Endothelial cell of umbilical vein (primary cell): ENCODE data around the gene CYP3A4. TPM values are rescaled to one million over a fixed set of nuclear protein-coding genes. Genes with fewer than 3 reads are reported as not detected.

Source experiments
- BruUV-seq: library from RNA; stranded (reverse); fragments of 400-500 nt; replicated peaks from 2 replicates; lab custom pipeline; 2021; lab: Mats Ljungman, UMichigan
- CTCF ChIA-PET: fragments of 300-600, 350-600 bp; sonication (Branson Sonifier 250); formaldehyde crosslinking; loops from one replicate; lab custom pipeline; 2021; ENCODE audit warnings: antibody characterized with exemption, inconsistent platforms; lab: Charles Lee
- POLR2A ChIA-PET: fragments of 300-600, 350-600 bp; sonication (Branson Sonifier 250); formaldehyde crosslinking; loops from one replicate; lab custom pipeline; 2021; ENCODE audit warnings: antibody characterized with exemption, inconsistent platforms; lab: Charles Lee
- DNase-seq: peaks from one replicate; pipeline ENCODE4 v3.0.0-alpha.2; 2011; ENCODE audit warnings: low read depth, low spot score
- FAIRE-seq: peaks from 2 replicates; lab custom pipeline; 2011; peaks lifted over from hg19 to GRCh38; lab: Jason Lieb, UNC
- H2AFZ ChIP-seq: 2 replicates; pipeline ENCODE4 v1.6.0; 2012; ENCODE audit warnings: low read depth, low read length, control low read depth, inconsistent platforms
- H3K27ac ChIP-seq: 2 replicates; pipeline ENCODE4 v1.5.1; 2011; ENCODE audit warnings: low read depth, mild to moderate bottlenecking, control low read depth, low read length, moderate library complexity; ENCODE audit not compliant: insufficient read depth
- H3K27me3 ChIP-seq, 2 experiments: 2 replicates each; pipeline versions ENCODE4 v1.6.0 to v1.6.1; 2011; ENCODE audit warnings: low read length in 2 of 2, mixed read lengths in 1 of 2; ENCODE audit not compliant: control insufficient read depth in 2 of 2, insufficient read depth in 2 of 2
- H3K36me3 ChIP-seq, 2 experiments: 2 replicates in 1 of 2; 3 replicates in 1 of 2; pipeline ENCODE4 v1.5.1; 2011; ENCODE audit warnings: low read length in 2 of 2, mild to moderate bottlenecking in 1 of 2, moderate library complexity in 1 of 2; ENCODE audit not compliant: control insufficient read depth in 2 of 2, insufficient read depth in 2 of 2; ENCODE audit errors: extremely low read depth in 1 of 2
- H3K4me1 ChIP-seq: 3 replicates; pipeline ENCODE4 v1.5.1; 2011; ENCODE audit warnings: mild to moderate bottlenecking, low read length; ENCODE audit not compliant: control insufficient read depth, insufficient read depth; ENCODE audit errors: extremely low read depth
- H3K4me2 ChIP-seq: 2 replicates; pipeline ENCODE4 v1.6.1; 2011; ENCODE audit warnings: low read length, control low read depth, mixed read lengths; ENCODE audit not compliant: insufficient read depth
- H3K4me3 ChIP-seq, 3 experiments: fragments of 200-600 bp in 1 of 3; sonication (generic), shearing (Covaris generic) in 1 of 3; replicated peaks in 1 of 3; 2 replicates each; pipeline ENCODE4 v1.5.1; 2011 to 2016; ENCODE audit warnings: control low read depth in 3 of 3, low read length in 3 of 3, mild to moderate bottlenecking in 2 of 3, inconsistent platforms in 1 of 3, low read depth in 1 of 3, moderate library complexity in 1 of 3; ENCODE audit not compliant: insufficient read depth in 1 of 3
- H3K79me2 ChIP-seq: 2 replicates; pipeline ENCODE4 v1.6.0; 2012; ENCODE audit warnings: low read length, inconsistent platforms; ENCODE audit not compliant: control insufficient read depth, insufficient read depth
- H3K9ac ChIP-seq: replicated peaks from 2 replicates; pipeline ENCODE3; 2011; ENCODE audit warnings: low read length, control low read depth; ENCODE audit not compliant: insufficient read depth; ENCODE audit errors: extremely low read depth
- H3K9me1 ChIP-seq: replicated peaks from 3 replicates; pipeline ENCODE4 v1.6.0; 2011; ENCODE audit warnings: mild to moderate bottlenecking, low read length; ENCODE audit not compliant: control insufficient read depth, insufficient read depth; ENCODE audit errors: extremely low read depth
- H3K9me3 ChIP-seq: replicated peaks from 2 replicates; pipeline ENCODE4 v1.5.1; 2012; ENCODE audit warnings: low read length, inconsistent platforms; ENCODE audit not compliant: control insufficient read depth, insufficient read depth
- H4K20me1 ChIP-seq: replicated peaks from 2 replicates; pipeline ENCODE3; 2011; ENCODE audit warnings: mild to moderate bottlenecking, low read length; ENCODE audit not compliant: control insufficient read depth, insufficient read depth; ENCODE audit errors: extremely low read depth
- EZH2 ChIP-seq: IDR thresholded peaks from 2 replicates; pipeline ENCODE4 v1.6.1; 2012; ENCODE audit warnings: borderline replicate concordance, low read depth, mild to moderate bottlenecking, moderate library complexity, low read length, inconsistent platforms; ENCODE audit not compliant: severe bottlenecking
- FOS ChIP-seq: IDR thresholded peaks from 2 replicates; pipeline ENCODE4 v1.6.1; 2011; ENCODE audit warnings: mild to moderate bottlenecking, low read length, moderate library complexity, borderline replicate concordance; ENCODE audit not compliant: insufficient read depth
- GATA2 ChIP-seq: IDR thresholded peaks from 2 replicates; pipeline ENCODE4 v1.7.0; 2011; ENCODE audit warnings: low read depth, mild to moderate bottlenecking, moderate library complexity, mixed read lengths, low read length; ENCODE audit not compliant: insufficient read length, insufficient read depth
- JUN ChIP-seq: IDR thresholded peaks from 2 replicates; pipeline ENCODE4 v1.6.1; 2011; ENCODE audit warnings: borderline replicate concordance, low read depth; ENCODE audit not compliant: insufficient read length, insufficient read depth
- MAX ChIP-seq: IDR thresholded peaks from 2 replicates; pipeline ENCODE4 v1.6.1; 2011; ENCODE audit not compliant: insufficient read depth, insufficient read length
- MYC ChIP-seq: IDR thresholded peaks from one replicate; pipeline ENCODE4 v1.6.1; 2011; ENCODE audit warnings: mild to moderate bottlenecking, low read depth, low read length
- POLR2A ChIP-seq: IDR thresholded peaks from 2 replicates; pipeline ENCODE4 v1.6.1; 2012; ENCODE audit warnings: low read depth, mild to moderate bottlenecking, control low read depth, low read length
- POLR2AphosphoS5 ChIP-seq: IDR thresholded peaks from 2 replicates; pipeline ENCODE4 v1.6.1; 2012; ENCODE audit warnings: low read depth, mild to moderate bottlenecking, control low read depth, low read length, moderate library complexity; ENCODE audit not compliant: insufficient read depth
- dilution Hi-C: fragments of 300-500 bp; cut with MboI; formaldehyde crosslinking; loops from one replicate; pipeline ENCODE4 v1.15.0; 2019; ENCODE audit warnings: low sequenced_read_pairs; ENCODE audit not compliant: extremely low pct_ligation_motif_present
- intact Hi-C: fragments of 100-400 bp; cut with micrococcal nuclease; formaldehyde crosslinking; loops from one replicate; pipeline ENCODE4 v1.10.0; 2022
- polyA plus RNA-seq, 4 experiments: library from polyadenylated mRNA; depleted of rRNA in 3 of 4; stranded (reverse) in 3 of 4; unstranded in 1 of 4; fragments of >200 nt; gene quantifications; 2 replicates each; pipeline versions ENCODE4 v1.2.1 to v1.2.3, GENCODE V29; 2011 to 2012; ENCODE audit warnings: missing spikeins in 1 of 4
- total RNA-seq: library from RNA; stranded (reverse); gene quantifications from 2 replicates; pipeline ENCODE4 v1.2.3, GENCODE V29; 2021
- TF ChIP-seq, protein P1 (sequence below), 2 donors: IDR thresholded peaks; 1 replicate in 1 of 2; 2 replicates in 1 of 2; pipeline ENCODE4 v1.5.1; 2011; ENCODE audit warnings: low read length in 2 of 2, mild to moderate bottlenecking in 2 of 2, moderate library complexity in 2 of 2, control low read depth in 1 of 2, inconsistent platforms in 1 of 2, low read depth in 1 of 2; ENCODE audit not compliant: insufficient read depth in 1 of 2; ENCODE audit errors: extremely low read depth in 1 of 2

CYP3A4 gene
- total and polyA plus RNA-seq, 2 donors (not counting 3 experiments of a cell fraction or from before 2014, with no cell fraction given) = not detected

GRCh38 chr7:99713995-99714570 lies 69.9 kb downstream of the CYP3A4 start:
- peak; percentile 3 for DNase-seq
- Histone ChIP-seq H3K36me3 (no peaks in the 10 kb centered on the region), H3K27me3 (peaks cover 0 to 8% of the 10 kb centered on the region in 2 experiments), H3K79me2 (no peaks in the 10 kb centered on the region), H3K27ac (no peak overlapping the region), H4K20me1 (no peaks in the 10 kb centered on the region), H3K9ac (no peak overlapping the region), H3K4me1 (no peaks in the 10 kb centered on the region), H3K9me3 (no peaks in the 10 kb centered on the region), H3K4me2 (no peak overlapping the region), H3K4me3 (no peak overlapping the region), H2AFZ (no peak overlapping the region), H3K9me1 (no peaks in the 10 kb centered on the region)
- ChIA-PET POLR2A (no interaction called here), CTCF (no interaction called here)
- intact Hi-C loops (no loop called here), dilution Hi-C loops (no loop called here)
- no TSS peak for BruUV-seq
- no peak for FAIRE-seq
- TF ChIP-seq GATA2 (peak; percentile 15), POLR2A (no peak)

DNA sequence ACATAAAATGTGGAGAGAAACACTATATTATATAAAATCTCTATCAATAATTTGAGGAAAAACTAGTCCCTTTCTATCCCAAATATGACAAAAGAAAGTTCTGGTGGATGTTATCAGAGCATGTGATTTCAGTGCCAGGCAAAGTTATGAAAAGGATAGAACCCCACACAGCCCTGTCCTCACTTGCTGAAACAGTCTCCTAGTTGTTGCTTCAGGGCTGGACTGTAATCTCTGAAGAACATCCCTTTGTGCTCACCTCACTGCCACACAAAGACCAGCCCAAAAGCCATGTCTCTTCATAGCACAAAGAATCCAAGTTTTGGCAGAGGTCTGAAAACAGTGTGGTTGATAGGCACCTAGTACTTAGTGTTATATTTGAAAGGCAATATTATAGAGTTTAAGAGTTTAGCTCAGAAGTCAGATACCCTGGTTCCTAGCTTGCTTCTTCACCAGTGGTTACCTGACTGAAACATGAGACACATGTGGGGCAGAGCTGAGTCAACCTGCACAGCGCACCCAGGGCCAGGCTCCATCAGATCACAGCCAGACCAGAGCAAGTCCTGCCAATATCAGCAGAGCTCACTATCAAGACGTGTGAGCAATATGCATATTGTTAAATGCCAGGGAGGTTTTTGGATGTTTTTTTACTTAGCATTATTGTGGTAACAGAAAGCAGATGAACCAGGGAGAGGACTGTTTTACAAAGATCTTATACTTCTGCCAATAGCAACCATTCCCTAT lies 74.0 kb downstream of the CYP3A4 start:
- H3K36me3 ChIP-seq = no peaks in the 10 kb centered on the region
- H3K9me1 ChIP-seq = no peaks in the 10 kb centered on the region
- H3K4me2 ChIP-seq = no peak overlapping the region
- H3K4me3 ChIP-seq = no peak overlapping the region
- H3K27ac ChIP-seq = no peak overlapping the region
- intact Hi-C loops (no loop called here), dilution Hi-C loops (no loop called here)
- no peak overlapping the region for H3K9ac ChIP-seq
- ChIA-PET CTCF (no interaction called here), POLR2A (no interaction called here)
- TF ChIP-seq, protein P1, sequence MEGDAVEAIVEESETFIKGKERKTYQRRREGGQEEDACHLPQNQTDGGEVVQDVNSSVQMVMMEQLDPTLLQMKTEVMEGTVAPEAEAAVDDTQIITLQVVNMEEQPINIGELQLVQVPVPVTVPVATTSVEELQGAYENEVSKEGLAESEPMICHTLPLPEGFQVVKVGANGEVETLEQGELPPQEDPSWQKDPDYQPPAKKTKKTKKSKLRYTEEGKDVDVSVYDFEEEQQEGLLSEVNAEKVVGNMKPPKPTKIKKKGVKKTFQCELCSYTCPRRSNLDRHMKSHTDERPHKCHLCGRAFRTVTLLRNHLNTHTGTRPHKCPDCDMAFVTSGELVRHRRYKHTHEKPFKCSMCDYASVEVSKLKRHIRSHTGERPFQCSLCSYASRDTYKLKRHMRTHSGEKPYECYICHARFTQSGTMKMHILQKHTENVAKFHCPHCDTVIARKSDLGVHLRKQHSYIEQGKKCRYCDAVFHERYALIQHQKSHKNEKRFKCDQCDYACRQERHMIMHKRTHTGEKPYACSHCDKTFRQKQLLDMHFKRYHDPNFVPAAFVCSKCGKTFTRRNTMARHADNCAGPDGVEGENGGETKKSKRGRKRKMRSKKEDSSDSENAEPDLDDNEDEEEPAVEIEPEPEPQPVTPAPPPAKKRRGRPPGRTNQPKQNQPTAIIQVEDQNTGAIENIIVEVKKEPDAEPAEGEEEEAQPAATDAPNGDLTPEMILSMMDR (IDR thresholded peaks at IDR 0.05; ENCODE audit: extremely low read depth in 1 of 2, insufficient read depth in 1 of 2, low read depth in 1 of 2, low read length in 2 of 2) = no peak
- no peak for TF ChIP-seq MAX
- no peak for TF ChIP-seq GATA2
- TF ChIP-seq MYC = no peak
- no peak for TF ChIP-seq POLR2A
- TF ChIP-seq EZH2 = no peak
- TF ChIP-seq POLR2AphosphoS5 = no peak
- TF ChIP-seq FOS = no peak
- no peak for TF ChIP-seq JUN
- H3K79me2 ChIP-seq = no peaks in the 10 kb centered on the region
- H3K27me3 ChIP-seq = peaks cover 6 to 7% of the 10 kb centered on the region in 2 experiments
- no peak overlapping the region for H2AFZ ChIP-seq
- no TSS peak for BruUV-seq
- H4K20me1 ChIP-seq = no peaks in the 10 kb centered on the region
- no peak for FAIRE-seq
- H3K9me3 ChIP-seq = no peaks in the 10 kb centered on the region
- DNase-seq = no peak
- no peaks in the 10 kb centered on the region for H3K4me1 ChIP-seq
